Measurements from ENCODE around the gene DEFB118. TPM values are rescaled to one million over a fixed set of nuclear protein-coding genes. Genes with fewer than 3 reads are reported as not detected.

DEFB118 gene
- total RNA-seq, 1 experiment from 2014 or later = not detected

- no peak overlapping the region for H3K27ac Mint-ChIP-seq
- no peaks in the 10 kb centered on the region for H3K79me2 ChIP-seq (ENCODE audit: insufficient read depth, low read length)
- no peak overlapping the region for H3K56ac ChIP-seq (ENCODE audit: insufficient read length, low read depth, low read length)
- H2BK5ac ChIP-seq (ENCODE audit: insufficient read length, low read length) = no peak overlapping the region
- no peak overlapping the region for H2BK12ac ChIP-seq (ENCODE audit: insufficient read length, low read depth, low read length)
- no peaks in the 10 kb centered on the region for H4K20me1 ChIP-seq (ENCODE audit: control insufficient read depth, insufficient read depth, insufficient read length)
- no peak overlapping the region for H3K4me2 ChIP-seq (ENCODE audit: insufficient read depth, insufficient read length, low read length)
- H3K23ac ChIP-seq (ENCODE audit: insufficient read length, low read depth, low read length) = no peak overlapping the region
- no peak overlapping the region for H2BK20ac ChIP-seq (ENCODE audit: low read depth, low read length, poor library complexity, severe bottlenecking)
- peaks cover 89 to 95% of the 10 kb centered on the region in 2 experiments for H3K9me3 Mint-ChIP-seq
- H3T11ph ChIP-seq (ENCODE audit: low read length) = no peak overlapping the region
- no peak overlapping the region for H3K4ac ChIP-seq (ENCODE audit: low read depth, low read length)
- no peak overlapping the region for H3K18ac ChIP-seq (ENCODE audit: insufficient read length, low read depth, low read length)
- no peaks in the 10 kb centered on the region for H3K79me1 ChIP-seq (ENCODE audit: insufficient read depth, low read depth, low read length, poor library complexity, severe bottlenecking)
- peaks cover 9% of the 10 kb centered on the region for H3K27me3 Mint-ChIP-seq (ENCODE audit: low read depth)
- H3K36me3 Mint-ChIP-seq (ENCODE audit: insufficient read depth in 1 of 3, low read depth in 3 of 3) = peaks cover 0 to 36% (median 10%) of the 10 kb centered on the region in 3 experiments; a peak in 5 of 7 replicates
- no peak overlapping the region for H3K4me3 Mint-ChIP-seq
- no CpG with 5 or more reads among the region's 7 CpGs for WGBS (ENCODE audit: extremely low coverage, insufficient read length, low lambda C conversion rate)
- H2AK5ac ChIP-seq (ENCODE audit: insufficient read length, low read length) = no peak overlapping the region
- H3K27ac ChIP-seq (ENCODE audit: insufficient read length, low read depth, low read length) = no peak overlapping the region
- no peak overlapping the region for H3K9ac ChIP-seq (ENCODE audit: extremely low read depth, insufficient read length, low read length)
- H2BK120ac ChIP-seq (ENCODE audit: low read depth, low read length, poor library complexity, severe bottlenecking) = no peak overlapping the region
- H3K27me3 ChIP-seq (ENCODE audit: insufficient read depth, low read length) = no peaks in the 10 kb centered on the region
- no peak for TF ChIP-seq CTCF (conservative IDR thresholded peaks at IDR 0.05)
- no peak overlapping the region for H2BK15ac ChIP-seq (ENCODE audit: low read depth, low read length)
- H4K5ac ChIP-seq (ENCODE audit: insufficient read length, low read depth, low read length) = no peak overlapping the region
- no peak overlapping the region for H3K14ac ChIP-seq (ENCODE audit: insufficient read depth, low read length)
- no peak for DNase-seq
- H3K23me2 ChIP-seq (ENCODE audit: insufficient read length, low read depth, low read length, poor library complexity, severe bottlenecking) = no peaks in the 10 kb centered on the region
- no peak overlapping the region for H4K8ac ChIP-seq (replicated peaks; ENCODE audit: insufficient read length, low read depth, low read length)
- H3K9me3 ChIP-seq (ENCODE audit: control insufficient read depth, low read depth, low read length) = peaks cover 79% of the 10 kb centered on the region
- H2AFZ ChIP-seq (ENCODE audit: low read length) = no peak overlapping the region
- H3K4me1 ChIP-seq (ENCODE audit: insufficient read depth, low read length) = no peaks in the 10 kb centered on the region
- H4K91ac ChIP-seq (ENCODE audit: insufficient read length, low read depth, low read length) = no peak overlapping the region
- H3K4me1 Mint-ChIP-seq = no peaks in the 10 kb centered on the region
These were observed 49.9 kb downstream of the DEFB118 start for GRCh38 chr20:31418307-31418706.

Other genes with a start within 250 kb of the DEFB118 start
- not detected in 2 replicates for gene DEFB115, start 110.9 kb upstream of the DEFB118 start, total RNA-seq (2021)
- not detected in 2 replicates for gene DEFB116, start 60.0 kb upstream of the DEFB118 start, total RNA-seq (2021)
- not detected in 2 replicates for gene DEFB119, start 22.0 kb downstream of the DEFB118 start, total RNA-seq (2021)
- not detected in 2 replicates for gene DEFB121, start 37.6 kb downstream of the DEFB118 start, total RNA-seq (2021)
- not detected in 2 replicates for gene DEFB123, start 72.0 kb downstream of the DEFB118 start, total RNA-seq (2021)
- gene DEFB124, start 106.5 kb downstream of the DEFB118 start, total RNA-seq (2021) = not detected in 2 replicates
- gene REM1, start 106.7 kb downstream of the DEFB118 start, total RNA-seq (2021) = not detected in 2 replicates
- gene HM13, start 145.8 kb downstream of the DEFB118 start, total RNA-seq (2021) = 162 and 169 TPM in 2 replicates
- gene ID1, start 236.7 kb downstream of the DEFB118 start, total RNA-seq (2021) = 355 and 360 TPM in 2 replicates

Data from H9 (cell line).